Pancreas (tissue), 10 donors: ENCODE results near the gene CCNF. TPM values are rescaled to one million over a fixed set of nuclear protein-coding genes. Genes with fewer than 3 reads are reported as not detected.

ENCODE experiments used
- ATAC-seq, 4 donors: fragments of 200-7000 bp; cut with Tn5 transposase; one replicate each; pipeline versions ENCODE4 v1.8.0 to v1.9.1; 2020; ENCODE audit warnings: mild to moderate bottlenecking in 4 of 4, moderate library complexity in 4 of 4
- DNase-seq, 6 donors: peaks; one replicate each; pipeline ENCODE4 v3.0.0-alpha.2; 2020
- FAIRE-seq: peaks from 2 replicates; lab custom pipeline; 2012; peaks lifted over from hg19 to GRCh38; lab: Jason Lieb, UNC
- H3K27ac ChIP-seq, 4 donors: fragments of 200-600 bp; sonication (generic); 1 replicate in 3 of 4; 2 replicates in 1 of 4; pipeline versions ENCODE4 v1.5.0 to v1.8.0; 2020
- H3K27me3 ChIP-seq, 4 donors: fragments of 200-600 bp; one replicate each; pipeline ENCODE4 v1.8.0; 2021
- H3K36me3 ChIP-seq, 3 donors: fragments of 200-600 bp; sonication (generic) in 1 of 3; one replicate each; pipeline versions ENCODE4 v1.5.0 to v1.8.0; 2020 to 2021
- H3K4me1 ChIP-seq, 3 donors: fragments of 200-600 bp; one replicate each; pipeline ENCODE4 v1.8.0; 2021
- H3K4me3 ChIP-seq, 4 donors: fragments of 200-600 bp; sonication (generic) in 2 of 4; one replicate each; pipeline versions ENCODE4 v1.5.0 to v1.8.0; 2020 to 2021
- H3K9me3 ChIP-seq, 4 donors: fragments of 200-600 bp; one replicate each; pipeline ENCODE4 v1.8.0; 2021
- WGBS, 2 donors: extraction: QIAGEN DNeasy Blood & Tissue Kit; methylation state at CpG; one replicate each; pipeline ENCODE4 v1.1.7; 2013; 5-methylcytosine and 5-hydroxymethylcytosine counted together
- intact Hi-C, 3 donors: fragments of 100-400 bp; cut with DNase I; formaldehyde crosslinking; loops; one replicate each; pipeline versions ENCODE4 v1.11.1 to v1.14.2; 2022
- polyA plus RNA-seq, 2 donors: library from polyadenylated mRNA; stranded (reverse); fragments of 200-250 nt; gene quantifications; one replicate each; pipeline ENCODE4 v1.2.3, GENCODE V29; 2013
- total RNA-seq, 6 donors: library from RNA; stranded (reverse); fragmentation: NEBNext Ultra II Directional in 4 of 6; extraction: Animal tissue kit (Norgen Biotek cat#: 25700) in 4 of 6; gene quantifications; one replicate each; pipeline versions ENCODE4 v1.2.1 to v1.2.4, GENCODE V29; 2021 to 2023
- TF ChIP-seq, protein P1 (sequence below), 4 donors: fragments of 200-600 bp; sonication (generic) in 3 of 4; IDR thresholded peaks; one replicate each; pipeline versions ENCODE4 v1.5.0 to v1.8.0; 2021; ENCODE audit warnings: antibody characterized with exemption in 4 of 4
- donor health status: healthy with polysubstance abuse.
- donor health status: DM: no; HTN: no; CAD: no; lungs with moderate emphysema.
- donor health status: DM: no; HTN: no; CAD: no.
- donor health status: control.
- donor health status: control.
- donor health status: Bipolar disorder and iron deficiency.
- donor health status: DM: yes; HTN: yes; CAD: no.
- donor health status: DM: no; HTN: no; CAD: no.
- donor health status: DM: no; HTN: no; CAD: no.
- donor health status: DM: yes; HTN: yes; CAD: no.

CCNF gene
- total and polyA plus RNA-seq, 8 donors, result 0.69 to 2.6 (median 1.1) TPM

DNA sequence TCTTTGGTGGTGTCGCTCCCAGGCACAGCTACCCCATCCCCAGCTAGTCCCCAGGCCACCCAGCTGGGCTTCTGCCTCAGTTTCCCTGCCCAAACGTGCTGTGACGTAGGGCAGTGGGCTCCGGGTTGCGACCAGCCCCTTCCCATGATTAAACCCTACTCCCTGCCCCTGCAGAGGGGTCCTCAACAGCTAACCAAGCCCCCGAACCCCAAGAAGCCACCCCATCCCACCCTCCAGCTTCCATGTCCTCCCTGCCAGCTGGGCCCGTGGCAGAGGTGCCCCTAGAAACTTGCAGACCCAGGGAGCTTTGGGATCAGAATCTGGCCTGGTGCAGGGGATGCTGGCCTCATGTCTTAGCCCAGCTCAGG is 41.0 kb downstream of the CCNF start:
- H3K36me3 ChIP-seq, result no peaks in the 10 kb centered on the region
- no peak overlapping the region for H3K27ac ChIP-seq
- no peaks in the 10 kb centered on the region for H3K9me3 ChIP-seq
- no peak for DNase-seq
- intact Hi-C loops, result no loop called here
- peaks cover 0 to 5% (median 0%) of the 10 kb centered on the region in 4 donors for H3K27me3 ChIP-seq
- TF ChIP-seq, protein P1, sequence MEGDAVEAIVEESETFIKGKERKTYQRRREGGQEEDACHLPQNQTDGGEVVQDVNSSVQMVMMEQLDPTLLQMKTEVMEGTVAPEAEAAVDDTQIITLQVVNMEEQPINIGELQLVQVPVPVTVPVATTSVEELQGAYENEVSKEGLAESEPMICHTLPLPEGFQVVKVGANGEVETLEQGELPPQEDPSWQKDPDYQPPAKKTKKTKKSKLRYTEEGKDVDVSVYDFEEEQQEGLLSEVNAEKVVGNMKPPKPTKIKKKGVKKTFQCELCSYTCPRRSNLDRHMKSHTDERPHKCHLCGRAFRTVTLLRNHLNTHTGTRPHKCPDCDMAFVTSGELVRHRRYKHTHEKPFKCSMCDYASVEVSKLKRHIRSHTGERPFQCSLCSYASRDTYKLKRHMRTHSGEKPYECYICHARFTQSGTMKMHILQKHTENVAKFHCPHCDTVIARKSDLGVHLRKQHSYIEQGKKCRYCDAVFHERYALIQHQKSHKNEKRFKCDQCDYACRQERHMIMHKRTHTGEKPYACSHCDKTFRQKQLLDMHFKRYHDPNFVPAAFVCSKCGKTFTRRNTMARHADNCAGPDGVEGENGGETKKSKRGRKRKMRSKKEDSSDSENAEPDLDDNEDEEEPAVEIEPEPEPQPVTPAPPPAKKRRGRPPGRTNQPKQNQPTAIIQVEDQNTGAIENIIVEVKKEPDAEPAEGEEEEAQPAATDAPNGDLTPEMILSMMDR (IDR thresholded peaks at IDR 0.05), result no peak
- peaks cover 0 to 23% (median 0%) of the 10 kb centered on the region in 3 donors for H3K4me1 ChIP-seq
- 71 to 81% methylated on average over 7 of the region's 7 CpGs for WGBS, 2 donors
- H3K4me3 ChIP-seq, result no peak overlapping the region
- no peak for FAIRE-seq
- no peak for ATAC-seq

DNA sequence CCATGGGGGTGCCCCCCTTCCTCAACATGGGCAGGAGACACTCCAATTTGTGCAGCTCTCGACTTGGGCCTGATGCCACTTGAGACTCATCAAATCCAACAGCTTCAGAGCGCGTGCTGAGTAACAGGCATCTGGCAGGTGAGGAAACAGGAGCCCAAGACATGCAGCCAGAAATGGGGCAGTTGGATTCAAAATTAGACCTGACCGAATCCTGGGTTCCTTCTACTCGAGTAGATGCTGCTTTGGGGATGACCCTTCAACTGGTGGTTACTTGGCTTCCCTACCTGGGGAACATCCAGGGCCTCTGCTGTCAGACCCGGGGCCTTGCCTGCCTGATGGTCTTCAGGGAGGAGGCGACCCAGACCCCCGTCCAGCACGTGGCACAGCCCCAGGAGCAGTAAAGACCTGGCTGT is 41.4 kb downstream of the CCNF start:
- Histone ChIP-seq H3K36me3 (no peaks in the 10 kb centered on the region), H3K9me3 (no peaks in the 10 kb centered on the region), H3K4me1 (peaks cover 0 to 23% (median 0%) of the 10 kb centered on the region in 3 donors), H3K27ac (no peak overlapping the region), H3K4me3 (no peak overlapping the region), H3K27me3 (peaks cover 0 to 5% (median 0%) of the 10 kb centered on the region in 4 donors)
- DNase-seq (no peak), FAIRE-seq (no peak), ATAC-seq (no peak)
- TF ChIP-seq, protein P1 (IDR thresholded peaks at IDR 0.05), result no peak
- intact Hi-C loops, result no loop called here
- WGBS, 2 donors, result 55 to 61% methylated on average over 9 of the region's 9 CpGs

DNA sequence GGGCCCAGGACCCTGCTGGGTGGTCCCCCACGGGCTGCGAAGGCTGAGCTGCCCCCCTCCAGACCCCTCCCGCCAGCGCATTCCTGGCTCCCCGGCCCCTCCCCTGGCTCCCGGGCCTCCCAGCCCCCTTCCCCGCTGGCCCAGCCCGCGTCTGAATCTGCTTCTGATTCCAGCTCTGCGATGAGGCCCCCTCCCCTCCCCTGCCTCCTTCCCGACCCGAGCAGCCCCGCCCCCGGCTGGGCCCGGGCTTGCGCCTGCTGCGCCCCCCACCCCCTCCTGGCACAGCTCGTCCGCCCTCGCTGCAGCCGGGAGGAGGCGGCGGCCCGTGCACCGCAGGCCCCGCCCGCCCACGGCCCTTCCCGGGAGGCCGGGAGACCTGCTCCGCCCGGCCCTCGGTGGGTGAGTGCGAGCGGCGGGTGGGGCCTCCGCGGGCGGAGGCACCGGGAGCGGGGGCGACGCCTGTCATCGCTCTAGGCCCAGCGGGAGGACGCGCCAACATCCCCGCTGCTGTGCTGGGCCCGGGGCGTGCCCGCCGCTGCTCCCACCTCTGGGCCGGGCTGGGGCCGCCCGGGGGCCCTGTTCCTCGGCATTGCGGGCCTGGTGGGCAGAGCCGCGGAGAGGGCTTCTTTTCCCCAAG is 41.9 kb downstream of the CCNF start, which contains the start of gene NTN3:
NTN3 (plus strand) TSS at position 282 of the 637 bp plus-strand sequence. CDS start 405 bp downstream, outside the sequence.
- H3K4me3 ChIP-seq, result peak within 1 kb of the TSS in 1 of 4 donors; percentile 26
- no peak within 1 kb of the TSS for H3K27ac ChIP-seq
- ATAC-seq (no peak), FAIRE-seq (no peak), DNase-seq (peak in 1 of 6 donors; percentile 82)
- TF ChIP-seq, protein P1 (IDR thresholded peaks at IDR 0.05), result no peak
- H3K27me3 ChIP-seq, result peaks cover 0 to 5% (median 0%) of the 10 kb centered on the region in 4 donors
- H3K9me3 ChIP-seq, result no peaks in the 10 kb centered on the region
- no peaks in the 10 kb centered on the region for H3K36me3 ChIP-seq
- intact Hi-C loops, result no loop called here
- 1 to 2% methylated on average over 43 to 59 of the region's 59 CpGs for WGBS, 2 donors
- H3K4me1 ChIP-seq, result peaks cover 0 to 27% (median 5%) of the 10 kb centered on the region in 3 donors

DNA sequence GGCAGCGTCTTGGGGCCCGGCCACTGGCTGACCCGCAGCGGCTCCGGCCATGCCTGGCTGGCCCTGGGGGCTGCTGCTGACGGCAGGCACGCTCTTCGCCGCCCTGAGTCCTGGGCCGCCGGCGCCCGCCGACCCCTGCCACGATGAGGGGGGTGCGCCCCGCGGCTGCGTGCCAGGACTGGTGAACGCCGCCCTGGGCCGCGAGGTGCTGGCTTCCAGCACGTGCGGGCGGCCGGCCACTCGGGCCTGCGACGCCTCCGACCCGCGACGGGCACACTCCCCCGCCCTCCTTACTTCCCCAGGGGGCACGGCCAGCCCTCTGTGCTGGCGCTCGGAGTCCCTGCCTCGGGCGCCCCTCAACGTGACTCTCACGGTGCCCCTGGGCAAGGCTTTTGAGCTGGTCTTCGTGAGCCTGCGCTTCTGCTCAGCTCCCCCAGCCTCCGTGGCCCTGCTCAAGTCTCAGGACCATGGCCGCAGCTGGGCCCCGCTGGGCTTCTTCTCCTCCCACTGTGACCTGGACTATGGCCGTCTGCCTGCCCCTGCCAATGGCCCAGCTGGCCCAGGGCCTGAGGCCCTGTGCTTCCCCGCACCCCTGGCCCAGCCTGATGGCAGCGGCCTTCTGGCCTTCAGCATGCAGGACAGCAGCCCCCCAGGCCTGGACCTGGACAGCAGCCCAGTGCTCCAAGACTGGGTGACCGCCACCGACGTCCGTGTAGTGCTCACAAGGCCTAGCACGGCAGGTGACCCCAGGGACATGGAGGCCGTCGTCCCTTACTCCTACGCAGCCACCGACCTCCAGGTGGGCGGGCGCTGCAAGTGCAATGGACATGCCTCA is 42.6 kb downstream of the CCNF start:
- 48 to 55% methylated on average over 53 to 61 of the region's 61 CpGs for WGBS, 2 donors
- peaks cover 0 to 5% (median 0%) of the 10 kb centered on the region in 4 donors for H3K27me3 ChIP-seq
- H3K27ac ChIP-seq, result no peak overlapping the region
- TF ChIP-seq, protein P1 (IDR thresholded peaks at IDR 0.05), result no peak
- intact Hi-C loops, result no loop called here
- no peak for ATAC-seq
- FAIRE-seq, result no peak
- H3K9me3 ChIP-seq, result no peaks in the 10 kb centered on the region
- DNase-seq, result peak in 1 of 6 donors; percentile 86
- H3K4me3 ChIP-seq, result peak overlapping the region in 1 of 4 donors; percentile 26
- peaks cover 4 to 35% (median 12%) of the 10 kb centered on the region in 3 donors for H3K4me1 ChIP-seq
- no peaks in the 10 kb centered on the region for H3K36me3 ChIP-seq
